NB4 (cell line): ENCODE data around the gene FOXP2.

ENCODE experiments used
- CTCF ChIP-seq: IDR thresholded peaks from one replicate; pipeline ENCODE4 v1.5.1; 2012; ENCODE audit warnings: low read depth, low read length
- MAX ChIP-seq: IDR thresholded peaks from 2 replicates; pipeline ENCODE4 v1.6.1; 2011; ENCODE audit warnings: low read depth, low read length
- MYC ChIP-seq: IDR thresholded peaks from 2 replicates; pipeline ENCODE4 v1.6.1; 2011; ENCODE audit warnings: low read depth, low read length
- POLR2A ChIP-seq: IDR thresholded peaks from 2 replicates; pipeline ENCODE4 v1.6.1; 2011; ENCODE audit warnings: mild to moderate bottlenecking; ENCODE audit not compliant: insufficient read length; ENCODE audit errors: extremely low read depth

GRCh38 chr7:114723308-114723707, 308.7 kb downstream of the FOXP2 start:
- TF ChIP-seq CTCF: no peak
- TF ChIP-seq POLR2A: no peak
- no peak for TF ChIP-seq MAX
- no peak for TF ChIP-seq MYC
